Progenitor cell of endocrine pancreas (in vitro differentiated cells): ENCODE data around the gene ADAMTS14. TPM values are rescaled to one million over a fixed set of nuclear protein-coding genes. Genes with fewer than 3 reads are reported as not detected.
"Not testable (repeated sequence)": the region's sequence is repeated elsewhere in the genome, so short reads cannot be mapped to it uniquely, and the experiment has no call there.

ENCODE experiments used
- DNase-seq: peaks from one replicate; pipeline ENCODE4 v3.0.0; 2021; ENCODE audit warnings: low spot score; ENCODE audit not compliant: unreplicated experiment
- H3K27ac Mint-ChIP-seq: 2 replicates; pipeline ENCODE4 v1.8.0; 2021; ENCODE audit warnings: mild to moderate bottlenecking, moderate library complexity, mixed read lengths
- H3K27me3 Mint-ChIP-seq: 2 replicates; pipeline ENCODE4 v1.8.0; 2021; ENCODE audit warnings: mixed read lengths
- H3K36me3 Mint-ChIP-seq: 2 replicates; pipeline ENCODE4 v1.8.0; 2022; ENCODE audit warnings: mixed read lengths; ENCODE audit not compliant: insufficient read depth
- H3K4me1 Mint-ChIP-seq: 2 replicates; pipeline ENCODE4 v1.8.0; 2021; ENCODE audit warnings: low read depth, mixed read lengths
- H3K4me3 Mint-ChIP-seq: 2 replicates; pipeline ENCODE4 v1.8.0; 2021; ENCODE audit warnings: low read depth, mild to moderate bottlenecking, moderate library complexity, mixed read lengths
- H3K9me3 Mint-ChIP-seq: 2 replicates; pipeline ENCODE4 v1.8.0; 2021; ENCODE audit warnings: low read depth, mixed read lengths
- total RNA-seq: library from RNA; stranded (reverse); gene quantifications from 2 replicates; pipeline ENCODE4 v1.2.1, GENCODE V29; 2021
- TF ChIP-seq, protein P1 (sequence below): fragments of 200-600 bp; sonication (generic); IDR thresholded peaks from one replicate; pipeline ENCODE4 v1.5.0; 2021; ENCODE audit warnings: antibody characterized with exemption, mild to moderate bottlenecking; ENCODE audit not compliant: unreplicated experiment

Gene ADAMTS14
- total RNA-seq, 1 donor from 2014 or later, result 0.05 TPM

DNA sequence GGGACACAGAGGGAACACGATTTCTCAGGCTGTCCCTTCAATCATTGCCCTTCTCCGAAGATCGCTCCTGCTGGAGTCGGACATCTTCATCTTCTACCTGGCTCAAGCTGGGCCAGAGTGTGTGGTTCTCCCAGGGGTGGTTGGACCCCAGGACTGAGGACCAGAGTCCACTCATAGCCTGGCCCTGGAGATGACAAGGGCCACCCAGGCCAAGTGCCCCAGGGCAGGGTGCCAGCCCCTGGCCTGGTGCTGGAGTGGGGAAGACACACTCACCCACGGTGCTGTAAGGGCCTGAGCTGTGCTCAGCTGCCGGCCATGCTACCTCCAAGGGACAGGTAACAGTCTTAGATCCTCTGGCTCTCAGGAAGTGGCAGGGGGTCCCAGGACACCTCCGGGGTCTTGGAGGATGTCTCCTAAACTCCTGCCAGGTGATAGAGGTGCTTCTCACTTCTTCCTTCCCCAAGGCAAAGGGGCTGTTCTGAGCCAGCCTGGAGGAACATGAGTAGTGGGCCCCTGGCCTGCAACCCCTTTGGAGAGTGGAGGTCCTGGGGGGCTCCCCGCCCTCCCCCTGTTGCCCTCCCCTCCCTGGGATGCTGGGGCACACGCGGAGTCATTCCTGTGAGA, 89.5 kb downstream of the ADAMTS14 start:
- TF ChIP-seq, protein P1, sequence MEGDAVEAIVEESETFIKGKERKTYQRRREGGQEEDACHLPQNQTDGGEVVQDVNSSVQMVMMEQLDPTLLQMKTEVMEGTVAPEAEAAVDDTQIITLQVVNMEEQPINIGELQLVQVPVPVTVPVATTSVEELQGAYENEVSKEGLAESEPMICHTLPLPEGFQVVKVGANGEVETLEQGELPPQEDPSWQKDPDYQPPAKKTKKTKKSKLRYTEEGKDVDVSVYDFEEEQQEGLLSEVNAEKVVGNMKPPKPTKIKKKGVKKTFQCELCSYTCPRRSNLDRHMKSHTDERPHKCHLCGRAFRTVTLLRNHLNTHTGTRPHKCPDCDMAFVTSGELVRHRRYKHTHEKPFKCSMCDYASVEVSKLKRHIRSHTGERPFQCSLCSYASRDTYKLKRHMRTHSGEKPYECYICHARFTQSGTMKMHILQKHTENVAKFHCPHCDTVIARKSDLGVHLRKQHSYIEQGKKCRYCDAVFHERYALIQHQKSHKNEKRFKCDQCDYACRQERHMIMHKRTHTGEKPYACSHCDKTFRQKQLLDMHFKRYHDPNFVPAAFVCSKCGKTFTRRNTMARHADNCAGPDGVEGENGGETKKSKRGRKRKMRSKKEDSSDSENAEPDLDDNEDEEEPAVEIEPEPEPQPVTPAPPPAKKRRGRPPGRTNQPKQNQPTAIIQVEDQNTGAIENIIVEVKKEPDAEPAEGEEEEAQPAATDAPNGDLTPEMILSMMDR, result no peak
- H3K4me1 Mint-ChIP-seq, result no peaks in the 10 kb centered on the region
- peaks cover 6% of the 10 kb centered on the region for H3K27me3 Mint-ChIP-seq
- peaks cover 2% of the 10 kb centered on the region for H3K36me3 Mint-ChIP-seq
- no peak overlapping the region for H3K4me3 Mint-ChIP-seq
- DNase-seq, result no peak
- H3K9me3 Mint-ChIP-seq, result peaks cover 12% of the 10 kb centered on the region
- H3K27ac Mint-ChIP-seq, result no peak overlapping the region

DNA sequence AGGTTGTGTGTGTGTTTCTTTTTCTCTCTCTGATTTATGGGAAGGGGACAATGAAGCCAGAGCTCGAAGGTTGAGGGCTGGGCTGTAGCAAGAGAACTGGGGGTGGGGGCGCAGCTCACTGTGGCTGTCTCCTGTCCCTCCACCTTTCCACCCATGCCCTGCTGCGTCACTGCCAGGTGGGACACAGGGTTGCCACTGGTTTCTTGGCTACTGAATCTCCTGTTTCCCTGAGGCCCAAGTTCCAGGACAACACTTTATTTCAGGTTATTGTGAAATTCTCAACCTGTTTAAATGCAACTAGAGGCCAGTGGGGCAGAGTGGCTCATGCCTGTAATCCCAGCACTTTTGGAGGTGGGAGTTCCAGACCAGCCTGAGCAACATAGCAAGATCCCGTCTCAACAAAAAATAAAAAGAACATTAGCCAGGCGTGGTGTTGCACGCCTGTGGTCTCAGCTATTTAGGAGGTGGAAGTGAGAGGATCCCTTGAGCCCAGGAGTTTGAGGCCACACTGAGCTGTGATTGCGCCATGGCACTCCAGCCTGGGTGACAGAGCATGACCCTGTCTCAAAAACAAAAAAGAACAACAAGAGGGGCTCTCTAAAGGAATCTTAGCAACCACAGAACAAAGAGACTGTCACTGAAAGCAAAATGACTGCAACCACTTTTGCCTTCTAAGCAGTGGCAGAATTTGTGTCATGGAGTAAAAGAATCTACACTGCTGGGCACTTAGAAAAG, 90.3 kb downstream of the ADAMTS14 start:
- Mint-ChIP-seq H3K4me1 (no peaks in the 10 kb centered on the region), H3K36me3 (peaks cover 3% of the 10 kb centered on the region), H3K27ac (no peak overlapping the region), H3K27me3 (peaks cover 6% of the 10 kb centered on the region), H3K9me3 (peaks cover 15% of the 10 kb centered on the region), H3K4me3 (no peak overlapping the region)
- no peak for DNase-seq
- TF ChIP-seq, protein P1, result no peak

DNA sequence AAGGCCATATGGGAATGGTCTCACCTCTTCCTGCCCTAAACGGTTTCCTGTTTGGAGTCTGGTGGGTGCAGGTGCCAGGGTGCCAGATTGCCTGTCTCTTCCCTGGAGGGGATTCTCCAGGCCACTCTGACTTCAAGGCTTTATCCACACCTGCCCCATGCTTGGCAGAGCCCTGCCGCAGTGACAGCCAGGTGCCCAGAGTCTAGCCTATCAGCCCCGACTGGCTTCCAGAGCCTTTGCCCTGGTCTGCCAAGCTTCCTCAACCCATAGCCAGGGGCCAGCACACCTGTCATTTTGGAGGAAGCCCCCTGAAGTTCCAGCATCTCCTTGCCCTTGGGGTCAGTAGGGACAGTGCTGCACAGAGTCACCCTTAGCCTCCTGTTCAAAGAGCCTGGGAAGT, 91.3 kb downstream of the ADAMTS14 start:
- Mint-ChIP-seq H3K4me1 (no peaks in the 10 kb centered on the region), H3K9me3 (peaks cover 15% of the 10 kb centered on the region), H3K27ac (no peak overlapping the region), H3K27me3 (peaks cover 6% of the 10 kb centered on the region), H3K4me3 (no peak overlapping the region), H3K36me3 (peaks cover 3% of the 10 kb centered on the region)
- DNase-seq, result no peak
- TF ChIP-seq, protein P1, result no peak

DNA sequence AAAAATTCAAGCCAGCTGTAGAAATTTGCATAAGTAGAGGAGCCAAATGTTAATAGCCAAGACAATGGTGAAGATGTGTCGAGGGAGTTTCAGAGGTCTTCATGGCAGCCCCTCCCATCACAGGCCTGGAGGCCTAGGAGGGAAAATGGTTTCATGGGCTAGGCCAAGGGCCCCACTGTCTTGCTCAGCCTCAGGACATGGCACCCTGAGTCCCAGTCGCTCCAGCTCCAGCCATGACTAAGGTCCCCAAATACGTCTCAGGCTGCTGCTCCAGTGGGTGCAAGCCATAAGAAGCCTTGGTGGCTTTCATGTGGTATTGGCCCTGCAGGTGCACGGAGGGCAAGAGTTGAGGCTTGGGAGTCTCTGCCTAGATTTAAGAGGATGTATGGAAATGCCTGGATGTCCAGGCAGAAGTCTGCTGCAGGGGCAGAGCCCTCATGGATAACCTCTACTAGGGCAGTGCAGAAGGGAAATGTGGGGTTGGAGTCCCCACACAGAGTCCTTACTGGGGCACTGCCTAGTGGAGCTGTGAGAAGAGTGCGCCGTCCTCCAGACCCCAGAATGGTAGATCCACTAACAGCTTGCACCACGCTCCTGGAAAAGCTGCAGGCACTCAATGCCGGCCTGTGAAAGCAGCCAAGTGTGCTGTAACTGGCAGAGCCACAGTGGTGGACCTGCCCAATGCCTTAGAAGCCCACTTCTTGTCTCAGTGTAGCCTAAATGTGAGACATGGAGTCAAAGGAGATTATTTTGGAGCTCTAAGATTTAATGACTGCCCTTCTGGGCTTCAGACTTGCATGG, 93.7 kb downstream of the ADAMTS14 start:
- Mint-ChIP-seq H3K36me3 (peaks cover 3% of the 10 kb centered on the region), H3K27ac (no peak overlapping the region), H3K27me3 (peaks cover 6% of the 10 kb centered on the region), H3K9me3 (peaks cover 15% of the 10 kb centered on the region), H3K4me3 (no peak overlapping the region), H3K4me1 (no peaks in the 10 kb centered on the region)
- TF ChIP-seq, protein P1, result no peak
- no peak for DNase-seq

DNA sequence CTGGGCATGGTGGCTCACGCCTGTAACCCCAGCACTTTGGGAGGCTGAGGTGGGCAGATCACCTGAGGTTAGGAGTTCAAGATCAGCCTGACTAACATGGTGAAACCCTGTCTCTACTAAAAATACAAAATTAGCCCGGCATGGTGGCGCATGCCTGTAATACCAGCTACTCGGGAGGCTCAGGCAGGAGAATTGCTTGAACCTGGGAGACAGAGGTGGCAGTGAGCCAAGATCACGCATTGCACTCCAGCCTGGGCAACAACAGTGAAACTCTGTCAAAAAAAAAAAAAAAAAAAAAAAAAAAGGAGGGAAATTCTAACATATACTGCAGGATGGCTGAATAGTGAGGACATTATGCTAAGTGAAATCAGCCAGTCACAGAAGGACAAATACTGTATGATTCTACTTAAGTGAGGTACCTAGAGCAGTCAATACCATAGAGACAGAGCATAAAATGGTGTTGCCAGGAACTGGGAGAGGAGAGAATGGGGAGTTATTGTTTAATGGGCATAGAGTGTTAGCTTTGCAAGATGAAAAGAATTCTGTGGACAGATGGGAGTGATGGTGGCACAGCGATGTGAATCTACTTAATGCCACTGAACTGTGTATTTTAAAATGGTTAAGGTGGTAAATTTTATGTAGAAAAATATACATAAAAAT, 95.8 kb downstream of the ADAMTS14 start:
- H3K4me1 Mint-ChIP-seq, H3K27ac Mint-ChIP-seq, H3K27me3 Mint-ChIP-seq, DNase-seq, H3K4me3 Mint-ChIP-seq, H3K36me3 Mint-ChIP-seq: not testable (repeated sequence)
- peaks cover 15% of the 10 kb centered on the region for H3K9me3 Mint-ChIP-seq
